ENCODE data around the gene HDAC10.

DNA sequence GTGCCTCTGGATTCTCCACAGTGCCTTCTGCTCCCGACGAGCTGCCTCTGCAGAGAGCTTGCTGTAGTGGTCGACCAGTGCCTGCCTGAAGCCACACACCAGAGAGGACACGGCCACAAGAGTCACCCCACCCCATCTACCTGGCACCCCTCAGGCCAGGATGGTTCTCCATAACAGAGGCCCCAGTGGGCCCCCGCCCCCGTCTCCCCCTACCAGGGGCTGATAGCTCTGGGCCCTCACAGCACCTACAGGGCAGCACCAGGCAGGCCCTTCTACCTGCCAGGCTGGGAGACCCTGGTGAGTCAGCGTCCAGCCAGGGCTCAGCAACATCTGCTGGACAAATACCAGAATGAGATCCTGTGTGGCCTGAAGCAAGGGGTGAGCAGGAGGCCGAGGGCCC, 28.6 kb downstream of the HDAC10 start:
- TF ChIP-seq, protein P1, sequence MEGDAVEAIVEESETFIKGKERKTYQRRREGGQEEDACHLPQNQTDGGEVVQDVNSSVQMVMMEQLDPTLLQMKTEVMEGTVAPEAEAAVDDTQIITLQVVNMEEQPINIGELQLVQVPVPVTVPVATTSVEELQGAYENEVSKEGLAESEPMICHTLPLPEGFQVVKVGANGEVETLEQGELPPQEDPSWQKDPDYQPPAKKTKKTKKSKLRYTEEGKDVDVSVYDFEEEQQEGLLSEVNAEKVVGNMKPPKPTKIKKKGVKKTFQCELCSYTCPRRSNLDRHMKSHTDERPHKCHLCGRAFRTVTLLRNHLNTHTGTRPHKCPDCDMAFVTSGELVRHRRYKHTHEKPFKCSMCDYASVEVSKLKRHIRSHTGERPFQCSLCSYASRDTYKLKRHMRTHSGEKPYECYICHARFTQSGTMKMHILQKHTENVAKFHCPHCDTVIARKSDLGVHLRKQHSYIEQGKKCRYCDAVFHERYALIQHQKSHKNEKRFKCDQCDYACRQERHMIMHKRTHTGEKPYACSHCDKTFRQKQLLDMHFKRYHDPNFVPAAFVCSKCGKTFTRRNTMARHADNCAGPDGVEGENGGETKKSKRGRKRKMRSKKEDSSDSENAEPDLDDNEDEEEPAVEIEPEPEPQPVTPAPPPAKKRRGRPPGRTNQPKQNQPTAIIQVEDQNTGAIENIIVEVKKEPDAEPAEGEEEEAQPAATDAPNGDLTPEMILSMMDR (IDR thresholded peaks at IDR 0.05; ENCODE audit: insufficient read depth, low read length), result no peak
- TF ChIP-seq POLR2AphosphoS5 (IDR thresholded peaks at IDR 0.05; ENCODE audit: low read depth) (no peak), SPI1 (IDR thresholded peaks at IDR 0.05; ENCODE audit: borderline replicate concordance, low read depth) (no peak), GABPA (IDR thresholded peaks at IDR 0.05; ENCODE audit: low read depth) (no peak)
- TF ChIP-seq, protein P2, sequence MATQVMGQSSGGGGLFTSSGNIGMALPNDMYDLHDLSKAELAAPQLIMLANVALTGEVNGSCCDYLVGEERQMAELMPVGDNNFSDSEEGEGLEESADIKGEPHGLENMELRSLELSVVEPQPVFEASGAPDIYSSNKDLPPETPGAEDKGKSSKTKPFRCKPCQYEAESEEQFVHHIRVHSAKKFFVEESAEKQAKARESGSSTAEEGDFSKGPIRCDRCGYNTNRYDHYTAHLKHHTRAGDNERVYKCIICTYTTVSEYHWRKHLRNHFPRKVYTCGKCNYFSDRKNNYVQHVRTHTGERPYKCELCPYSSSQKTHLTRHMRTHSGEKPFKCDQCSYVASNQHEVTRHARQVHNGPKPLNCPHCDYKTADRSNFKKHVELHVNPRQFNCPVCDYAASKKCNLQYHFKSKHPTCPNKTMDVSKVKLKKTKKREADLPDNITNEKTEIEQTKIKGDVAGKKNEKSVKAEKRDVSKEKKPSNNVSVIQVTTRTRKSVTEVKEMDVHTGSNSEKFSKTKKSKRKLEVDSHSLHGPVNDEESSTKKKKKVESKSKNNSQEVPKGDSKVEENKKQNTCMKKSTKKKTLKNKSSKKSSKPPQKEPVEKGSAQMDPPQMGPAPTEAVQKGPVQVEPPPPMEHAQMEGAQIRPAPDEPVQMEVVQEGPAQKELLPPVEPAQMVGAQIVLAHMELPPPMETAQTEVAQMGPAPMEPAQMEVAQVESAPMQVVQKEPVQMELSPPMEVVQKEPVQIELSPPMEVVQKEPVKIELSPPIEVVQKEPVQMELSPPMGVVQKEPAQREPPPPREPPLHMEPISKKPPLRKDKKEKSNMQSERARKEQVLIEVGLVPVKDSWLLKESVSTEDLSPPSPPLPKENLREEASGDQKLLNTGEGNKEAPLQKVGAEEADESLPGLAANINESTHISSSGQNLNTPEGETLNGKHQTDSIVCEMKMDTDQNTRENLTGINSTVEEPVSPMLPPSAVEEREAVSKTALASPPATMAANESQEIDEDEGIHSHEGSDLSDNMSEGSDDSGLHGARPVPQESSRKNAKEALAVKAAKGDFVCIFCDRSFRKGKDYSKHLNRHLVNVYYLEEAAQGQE (IDR thresholded peaks at IDR 0.05; ENCODE audit: insufficient replicate concordance, low read depth), result no peak
